GM12872 (cell line): ENCODE measurements around the gene RAB42.
A peak's percentile ranks its signal among the peaks of the same experiment; 100 is the strongest.

ENCODE experiments used
- TF ChIP-seq, protein P1 (sequence below): IDR thresholded peaks from 3 replicates; pipeline ENCODE4 v1.5.1; 2011; ENCODE audit warnings: low read depth, mild to moderate bottlenecking, low read length, moderate library complexity; ENCODE audit not compliant: insufficient read depth

RAB42 gene

DNA sequence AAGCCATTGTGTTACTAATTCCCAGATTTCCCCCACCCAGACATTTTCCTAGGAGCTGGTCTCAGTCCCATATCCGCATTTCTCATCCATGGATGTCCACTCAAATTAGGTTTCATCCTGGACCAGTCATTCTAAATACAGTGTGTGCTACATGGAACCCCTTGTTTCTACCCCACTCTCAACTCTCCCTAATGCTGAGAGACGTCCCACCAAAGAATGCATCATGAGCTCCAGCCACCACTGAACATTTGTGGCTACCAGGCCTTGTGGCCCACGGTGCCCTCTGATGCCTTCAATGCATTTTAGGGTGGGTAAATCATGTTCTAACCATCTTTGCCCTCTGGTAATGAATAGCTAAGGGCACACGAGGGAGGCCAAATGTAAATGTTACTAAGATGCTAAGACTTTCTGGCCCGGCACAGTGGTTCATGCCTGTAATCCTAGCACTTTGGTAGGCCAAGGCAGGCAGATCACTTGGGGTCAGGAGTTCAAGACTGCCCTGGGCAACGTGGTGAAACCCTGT is 13.3 kb upstream of the RAB42 start:
- TF ChIP-seq, protein P1, sequence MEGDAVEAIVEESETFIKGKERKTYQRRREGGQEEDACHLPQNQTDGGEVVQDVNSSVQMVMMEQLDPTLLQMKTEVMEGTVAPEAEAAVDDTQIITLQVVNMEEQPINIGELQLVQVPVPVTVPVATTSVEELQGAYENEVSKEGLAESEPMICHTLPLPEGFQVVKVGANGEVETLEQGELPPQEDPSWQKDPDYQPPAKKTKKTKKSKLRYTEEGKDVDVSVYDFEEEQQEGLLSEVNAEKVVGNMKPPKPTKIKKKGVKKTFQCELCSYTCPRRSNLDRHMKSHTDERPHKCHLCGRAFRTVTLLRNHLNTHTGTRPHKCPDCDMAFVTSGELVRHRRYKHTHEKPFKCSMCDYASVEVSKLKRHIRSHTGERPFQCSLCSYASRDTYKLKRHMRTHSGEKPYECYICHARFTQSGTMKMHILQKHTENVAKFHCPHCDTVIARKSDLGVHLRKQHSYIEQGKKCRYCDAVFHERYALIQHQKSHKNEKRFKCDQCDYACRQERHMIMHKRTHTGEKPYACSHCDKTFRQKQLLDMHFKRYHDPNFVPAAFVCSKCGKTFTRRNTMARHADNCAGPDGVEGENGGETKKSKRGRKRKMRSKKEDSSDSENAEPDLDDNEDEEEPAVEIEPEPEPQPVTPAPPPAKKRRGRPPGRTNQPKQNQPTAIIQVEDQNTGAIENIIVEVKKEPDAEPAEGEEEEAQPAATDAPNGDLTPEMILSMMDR = no peak

DNA sequence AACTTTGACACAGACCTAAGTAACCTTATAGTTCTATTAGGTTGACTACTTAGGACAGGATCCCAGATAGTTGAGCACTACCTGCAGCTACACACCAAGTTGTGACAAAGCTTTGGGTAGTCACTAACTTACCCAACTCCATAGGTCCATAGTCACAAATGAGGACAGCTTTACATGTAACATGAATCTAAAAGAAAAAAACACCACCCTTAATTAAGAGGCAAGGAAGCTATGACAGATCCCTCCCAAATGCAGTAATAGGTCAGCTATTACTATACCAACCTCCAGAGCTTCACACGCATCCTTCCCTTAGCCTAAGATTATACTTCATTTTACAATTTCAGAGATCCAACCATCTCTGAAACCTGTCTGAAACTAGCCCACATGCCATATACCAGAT is 12.7 kb upstream of the RAB42 start:
- TF ChIP-seq, protein P1 = no peak

DNA sequence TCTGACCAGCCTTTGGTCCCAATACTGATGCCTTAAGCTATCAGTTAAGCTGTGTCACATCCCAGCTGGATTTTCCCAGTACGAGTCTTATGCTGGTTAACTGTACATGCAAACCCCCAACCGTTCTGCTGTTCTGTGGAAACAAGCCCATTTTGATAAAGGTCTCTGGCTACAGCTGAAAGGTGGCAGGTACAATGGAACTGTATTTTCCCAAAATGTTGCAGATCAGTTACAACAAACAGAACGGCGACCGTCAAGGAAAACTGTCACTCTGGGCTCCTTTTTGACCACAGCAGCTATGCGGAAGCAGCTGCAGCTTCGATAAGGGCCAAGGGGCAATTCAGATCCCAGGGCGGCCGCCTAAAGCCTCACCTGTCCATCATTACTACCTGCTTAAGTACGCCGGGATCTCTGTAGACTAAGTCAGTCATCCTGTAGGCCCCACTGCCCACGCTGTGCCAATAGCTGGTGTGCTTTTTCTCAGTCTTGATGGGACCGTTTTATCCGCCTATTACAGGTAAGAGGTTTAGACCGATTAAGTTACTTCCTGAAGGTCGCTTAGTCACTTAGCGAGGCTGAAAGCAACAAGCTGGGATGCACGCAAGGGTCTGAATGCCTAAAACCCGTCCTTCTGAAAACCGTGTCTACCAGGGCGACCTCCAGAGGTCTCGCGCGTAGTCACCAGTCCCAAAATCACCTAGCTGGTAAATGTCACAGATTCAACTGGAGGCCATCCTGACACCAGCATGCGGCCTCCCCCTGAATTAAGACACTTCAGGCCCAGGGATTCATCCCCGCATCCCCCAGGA is 11.1 kb upstream of the RAB42 start:
- TF ChIP-seq, protein P1 = peak; percentile 41; the same call in 1 of the 3 replicates

- TF ChIP-seq, protein P1 = no peak
Measured at GRCh38 chr1:28581531-28582247, 10.4 kb upstream of the RAB42 start.

- TF ChIP-seq, protein P1 = no peak
Measured at GRCh38 chr1:28582248-28582615, 9.8 kb upstream of the RAB42 start.

- TF ChIP-seq, protein P1 = no peak
Measured at GRCh38 chr1:28592321-28593071, 431 bp downstream of the RAB42 start.
